ENCODE results near the gene DUOXA1.

- TF ChIP-seq CTCF (IDR thresholded peaks at IDR 0.05) (no peak), EZH2 (IDR thresholded peaks at IDR 0.05; ENCODE audit: borderline replicate concordance, insufficient read depth, low read depth, low read length, poor library complexity, severe bottlenecking) (no peak)
Measured at GRCh38 chr15:45132844-45133560, 3.3 kb upstream of the DUOXA1 start.
